Natural killer cell (primary cell): ENCODE measurements around the gene CHML. TPM values are rescaled to one million over a fixed set of nuclear protein-coding genes. Genes with fewer than 3 reads are reported as not detected.

ENCODE experiments used
- ATAC-seq, 3 donors: fragments of 150-1000 bp in 2 of 3; fragments of 200-7000 bp in 1 of 3; cut with Tn5 transposase; 1 replicate in 1 of 3; 2 replicates in 2 of 3; pipeline ENCODE4 v1.10.0; 2021; ENCODE audit warnings: mild to moderate bottlenecking in 2 of 3, moderate library complexity in 2 of 3
- DNase-seq, 2 donors: peaks; one replicate each; pipeline versions ENCODE4 v3.0.0 to v3.0.0-alpha.2; 2013 to 2021; ENCODE audit warnings: mixed read lengths in 1 of 2
- H3K27ac ChIP-seq: one replicate; pipeline ENCODE4 v1.5.1; 2013; ENCODE audit warnings: mild to moderate bottlenecking, low read length
- H3K27me3 ChIP-seq: one replicate; pipeline ENCODE4 v1.6.1; 2013; ENCODE audit warnings: low read length; ENCODE audit not compliant: control insufficient read depth, insufficient read depth
- H3K36me3 ChIP-seq: one replicate; pipeline ENCODE4 v1.6.1; 2013; ENCODE audit warnings: low read length; ENCODE audit not compliant: control insufficient read depth, insufficient read depth
- H3K4me1 ChIP-seq: one replicate; pipeline ENCODE4 v1.6.1; 2013; ENCODE audit warnings: low read length; ENCODE audit not compliant: control insufficient read depth, insufficient read depth
- H3K4me3 ChIP-seq: one replicate; pipeline ENCODE4 v1.5.1; 2013; ENCODE audit warnings: low read length
- H3K9me3 ChIP-seq: one replicate; pipeline ENCODE4 v1.6.1; 2013; ENCODE audit warnings: low read length; ENCODE audit not compliant: control insufficient read depth, insufficient read depth
- H3K27ac Mint-ChIP-seq, 2 donors: one replicate each; pipeline ENCODE4 v1.8.0; 2022; ENCODE audit warnings: mild to moderate bottlenecking in 2 of 2, mixed read lengths in 2 of 2, moderate library complexity in 1 of 2
- H3K27me3 Mint-ChIP-seq, 2 donors: one replicate each; pipeline ENCODE4 v1.8.0; 2022; ENCODE audit warnings: low read depth in 2 of 2, mixed read lengths in 2 of 2
- H3K36me3 Mint-ChIP-seq: one replicate; pipeline ENCODE4 v1.8.0; 2022; ENCODE audit warnings: mixed read lengths
- H3K4me1 Mint-ChIP-seq, 2 donors: one replicate each; pipeline ENCODE4 v1.8.0; 2022; ENCODE audit warnings: mixed read lengths in 2 of 2
- H3K4me3 Mint-ChIP-seq: one replicate; pipeline ENCODE4 v1.8.0; 2022; ENCODE audit warnings: mild to moderate bottlenecking, moderate library complexity, mixed read lengths
- H3K9me3 Mint-ChIP-seq, 2 donors: one replicate each; pipeline ENCODE4 v1.8.0; 2022; ENCODE audit warnings: mixed read lengths in 2 of 2
- WGBS: methylation state at CpG from one replicate; pipeline ENCODE4 v1.1.7; 2013; ENCODE audit warnings: missing lambda C conversion rate; ENCODE audit not compliant: insufficient coverage; 5-methylcytosine and 5-hydroxymethylcytosine counted together
- intact Hi-C: fragments of 100-400 bp; cut with micrococcal nuclease; formaldehyde crosslinking; loops from one replicate; pipeline ENCODE4 v1.14.2; 2022
- total RNA-seq, 4 donors: library from RNA; stranded (reverse); fragments of 120-200 nt in 1 of 4; gene quantifications; one replicate each; pipeline versions ENCODE4 v1.2.3 to v1.2.4, GENCODE V29; 2013 to 2022
- TF ChIP-seq, protein P1 (sequence below): fragments of 200-600 bp; IDR thresholded peaks from one replicate; pipeline ENCODE4 v1.8.0; 2022; ENCODE audit warnings: antibody characterized with exemption

CHML gene
- total RNA-seq, 3 donors from 2014 or later (not counting 1 experiment from before 2014, with no cell fraction given), result 6.8 to 11.8 (median 7.8) TPM

DNA sequence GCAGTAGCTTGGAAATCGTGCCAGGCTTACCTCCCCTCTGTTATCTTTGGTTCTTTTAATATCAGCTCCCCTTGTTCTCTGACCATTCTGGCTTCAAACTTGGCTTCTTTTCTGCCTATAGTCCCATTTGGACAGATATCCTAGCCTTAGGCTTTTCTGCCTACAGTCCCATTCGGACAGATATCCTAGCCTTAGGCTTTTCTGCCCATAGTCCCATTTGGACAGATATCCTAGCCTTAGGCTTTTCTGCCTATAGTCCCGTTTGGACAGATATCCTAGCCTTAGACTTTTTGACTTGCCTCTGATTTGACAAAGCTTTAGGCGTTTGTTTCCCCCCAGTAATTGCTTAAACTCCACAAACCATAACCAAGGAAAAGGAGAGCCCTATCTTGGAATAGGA lies 25.6 kb downstream of the CHML start:
- no peaks in the 10 kb centered on the region for H3K4me1 ChIP-seq
- H3K27ac Mint-ChIP-seq, result no peak overlapping the region
- H3K36me3 Mint-ChIP-seq, result no peaks in the 10 kb centered on the region
- H3K4me3 Mint-ChIP-seq, result no peak overlapping the region
- H3K9me3 ChIP-seq, result no peaks in the 10 kb centered on the region
- intact Hi-C loops, result loop anchor here (5.0 kb wide), 1 partner anchor 1713 kb away; no protein-coding TSS in a partner anchor
- H3K4me1 Mint-ChIP-seq, result no peaks in the 10 kb centered on the region
- no peaks in the 10 kb centered on the region for H3K36me3 ChIP-seq
- H3K4me3 ChIP-seq, result no peak overlapping the region
- TF ChIP-seq, protein P1, sequence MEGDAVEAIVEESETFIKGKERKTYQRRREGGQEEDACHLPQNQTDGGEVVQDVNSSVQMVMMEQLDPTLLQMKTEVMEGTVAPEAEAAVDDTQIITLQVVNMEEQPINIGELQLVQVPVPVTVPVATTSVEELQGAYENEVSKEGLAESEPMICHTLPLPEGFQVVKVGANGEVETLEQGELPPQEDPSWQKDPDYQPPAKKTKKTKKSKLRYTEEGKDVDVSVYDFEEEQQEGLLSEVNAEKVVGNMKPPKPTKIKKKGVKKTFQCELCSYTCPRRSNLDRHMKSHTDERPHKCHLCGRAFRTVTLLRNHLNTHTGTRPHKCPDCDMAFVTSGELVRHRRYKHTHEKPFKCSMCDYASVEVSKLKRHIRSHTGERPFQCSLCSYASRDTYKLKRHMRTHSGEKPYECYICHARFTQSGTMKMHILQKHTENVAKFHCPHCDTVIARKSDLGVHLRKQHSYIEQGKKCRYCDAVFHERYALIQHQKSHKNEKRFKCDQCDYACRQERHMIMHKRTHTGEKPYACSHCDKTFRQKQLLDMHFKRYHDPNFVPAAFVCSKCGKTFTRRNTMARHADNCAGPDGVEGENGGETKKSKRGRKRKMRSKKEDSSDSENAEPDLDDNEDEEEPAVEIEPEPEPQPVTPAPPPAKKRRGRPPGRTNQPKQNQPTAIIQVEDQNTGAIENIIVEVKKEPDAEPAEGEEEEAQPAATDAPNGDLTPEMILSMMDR, result no peak
- no peaks in the 10 kb centered on the region for H3K27me3 Mint-ChIP-seq
- DNase-seq, result no peak
- no peaks in the 10 kb centered on the region for H3K9me3 Mint-ChIP-seq
- H3K27me3 ChIP-seq, result no peaks in the 10 kb centered on the region
- no peak for ATAC-seq
- no peak overlapping the region for H3K27ac ChIP-seq
- 76% methylated on average over 4 of the region's 4 CpGs for WGBS

DNA sequence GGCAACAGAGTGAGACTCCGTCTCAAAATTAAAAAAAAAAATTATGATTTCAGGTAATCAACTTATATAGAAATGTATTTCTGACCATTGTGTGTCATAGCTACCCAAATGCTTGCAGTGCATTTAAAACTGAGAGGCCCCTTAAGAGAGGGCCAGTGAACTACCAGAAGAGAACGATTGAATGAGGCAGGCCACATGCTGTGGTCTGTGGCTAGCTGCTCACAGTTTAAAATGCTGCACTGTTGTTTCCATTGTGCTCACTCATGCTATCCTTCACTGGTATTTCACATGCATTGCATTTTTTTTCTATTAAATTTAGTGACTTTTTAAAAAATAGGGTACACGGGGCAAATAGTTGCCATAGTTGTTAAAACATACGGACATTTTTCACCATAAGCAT lies 26.0 kb downstream of the CHML start:
- ATAC-seq, result no peak

DNA sequence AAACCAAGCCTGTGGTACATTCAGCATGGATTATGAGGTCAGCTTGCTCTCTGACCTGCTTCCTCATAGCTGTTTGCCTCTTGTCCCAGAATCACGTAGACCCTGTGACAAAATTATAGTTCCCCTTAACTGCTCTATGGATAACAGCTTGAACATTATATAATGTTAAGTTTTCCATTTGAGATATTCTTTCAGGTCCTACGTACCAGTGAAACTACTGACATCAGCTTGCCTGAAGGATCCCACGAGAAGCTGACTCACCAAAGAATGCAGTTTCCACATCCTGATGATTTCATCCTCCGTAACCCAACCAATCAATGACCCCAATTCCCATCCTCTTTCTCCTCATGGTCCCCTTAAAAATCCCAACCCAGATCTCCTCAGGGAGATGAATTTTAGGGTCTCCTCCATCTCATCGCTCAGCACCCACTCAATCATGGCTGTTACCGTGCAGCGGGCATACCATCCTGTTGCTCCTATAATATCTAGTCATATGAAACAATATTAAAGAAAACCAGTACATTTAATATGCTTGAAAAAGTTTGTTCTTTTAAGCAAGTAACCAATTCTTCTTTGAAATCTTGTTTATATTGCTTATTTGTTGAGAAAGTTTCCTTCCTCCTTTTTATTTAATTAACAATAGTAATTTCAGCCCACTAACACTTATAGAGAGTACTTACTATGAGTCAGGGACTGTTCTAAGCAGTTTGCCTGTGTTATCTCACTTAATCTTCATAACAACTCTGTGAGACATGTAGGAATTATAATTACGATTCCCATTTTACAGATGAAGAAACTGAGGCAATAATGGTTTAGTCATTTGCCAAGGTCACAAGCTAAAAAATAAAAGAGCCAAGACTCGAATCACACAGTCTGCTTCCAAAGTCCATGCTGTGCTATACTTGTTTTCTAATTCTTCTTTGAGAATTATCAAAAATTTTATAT lies 27.4 kb downstream of the CHML start:
- no peaks in the 10 kb centered on the region for H3K36me3 ChIP-seq
- H3K4me3 ChIP-seq, result no peak overlapping the region
- 84% methylated on average over 7 of the region's 9 CpGs for WGBS
- Mint-ChIP-seq H3K4me3 (no peak overlapping the region), H3K27me3 (no peaks in the 10 kb centered on the region), H3K4me1 (no peaks in the 10 kb centered on the region), H3K27ac (no peak overlapping the region), H3K36me3 (no peaks in the 10 kb centered on the region), H3K9me3 (no peaks in the 10 kb centered on the region)
- DNase-seq (no peak), ATAC-seq (no peak)
- H3K27me3 ChIP-seq, result no peaks in the 10 kb centered on the region
- no peak overlapping the region for H3K27ac ChIP-seq
- TF ChIP-seq, protein P1, result no peak
- no peaks in the 10 kb centered on the region for H3K9me3 ChIP-seq
- intact Hi-C loops, result loop anchor here (5.0 kb wide), 1 partner anchor 1714 kb away; no protein-coding TSS in a partner anchor
- no peaks in the 10 kb centered on the region for H3K4me1 ChIP-seq

More for the DNA sequence above, 26.0 kb downstream of the CHML start:
- Mint-ChIP-seq H3K9me3 (no peaks in the 10 kb centered on the region), H3K27ac (no peak overlapping the region), H3K4me1 (no peaks in the 10 kb centered on the region), H3K27me3 (no peaks in the 10 kb centered on the region), H3K36me3 (no peaks in the 10 kb centered on the region), H3K4me3 (no peak overlapping the region)
- intact Hi-C loops, result loop anchor here (5.0 kb wide), 1 partner anchor 1713 kb away; no protein-coding TSS in a partner anchor
- Histone ChIP-seq H3K9me3 (no peaks in the 10 kb centered on the region), H3K4me1 (no peaks in the 10 kb centered on the region), H3K27ac (no peak overlapping the region), H3K27me3 (no peaks in the 10 kb centered on the region), H3K4me3 (no peak overlapping the region), H3K36me3 (no peaks in the 10 kb centered on the region)
- 63% methylated on average over 4 of the region's 4 CpGs for WGBS
- TF ChIP-seq, protein P1, result no peak
- no peak for DNase-seq
